H1 (cell line): ENCODE results near the gene MGAT2. TPM values are rescaled to one million over a fixed set of nuclear protein-coding genes. Genes with fewer than 3 reads are reported as not detected.

Experiments
- CTCF ChIA-PET: fragments of 300-600 bp; sonication (Branson Sonifier 250); formaldehyde crosslinking; loops from one replicate; lab custom pipeline; 2021; ENCODE audit not compliant: partially characterized antibody; lab: Charles Lee
- POLR2A ChIA-PET: fragments of 300-600 bp; sonication (Branson Sonifier 250); formaldehyde crosslinking; loops from one replicate; lab custom pipeline; 2021; ENCODE audit warnings: inconsistent platforms; ENCODE audit not compliant: partially characterized antibody; lab: Charles Lee
- DNase-seq, 2 experiments: peaks; one replicate each; pipeline versions ENCODE4 v3.0.0 to v3.0.0-alpha.2; 2010 to 2022; ENCODE audit warnings: low spot score in 2 of 2, low read depth in 1 of 2, mixed read lengths in 1 of 2
- FAIRE-seq: peaks from 2 replicates; lab custom pipeline; 2011; peaks lifted over from hg19 to GRCh38; lab: Jason Lieb, UNC
- H2AFZ ChIP-seq: 2 replicates; pipeline ENCODE4 v1.8.1; 2012; ENCODE audit warnings: low read length, inconsistent platforms
- H2AK5ac ChIP-seq: 2 replicates; pipeline ENCODE4 v1.6.1; 2013; ENCODE audit warnings: low read depth, low read length
- H2BK120ac ChIP-seq: replicated peaks from 2 replicates; pipeline ENCODE3; 2013; ENCODE audit warnings: low read depth, low read length, inconsistent platforms
- H2BK12ac ChIP-seq: 2 replicates; pipeline ENCODE4 v1.6.1; 2013; ENCODE audit warnings: low read depth, low read length
- H2BK15ac ChIP-seq: 2 replicates; pipeline ENCODE4 v1.6.1; 2013; ENCODE audit warnings: low read length
- H2BK20ac ChIP-seq: 2 replicates; pipeline ENCODE4 v1.6.1; 2013; ENCODE audit warnings: low read length
- H2BK5ac ChIP-seq: 2 replicates; pipeline ENCODE4 v1.6.1; 2013; ENCODE audit warnings: low read depth, low read length
- H3K14ac ChIP-seq: 2 replicates; pipeline ENCODE4 v1.6.1; 2013; ENCODE audit warnings: inconsistent platforms; ENCODE audit not compliant: insufficient read length
- H3K18ac ChIP-seq: 2 replicates; pipeline ENCODE4 v1.6.1; 2013; ENCODE audit warnings: low read length; ENCODE audit errors: extremely low read depth
- H3K23ac ChIP-seq: 2 replicates; pipeline ENCODE4 v1.6.1; 2013; ENCODE audit warnings: inconsistent platforms; ENCODE audit not compliant: insufficient read length
- H3K23me2 ChIP-seq: 2 replicates; pipeline ENCODE4 v1.6.1; 2013; ENCODE audit warnings: low read depth, low read length
- H3K27ac ChIP-seq: 2 replicates; pipeline ENCODE4 v1.6.1; 2011; ENCODE audit warnings: low read depth, low read length, inconsistent platforms
- H3K27me3 ChIP-seq, 4 experiments: replicated peaks in 1 of 4; 1 replicate in 1 of 4; 2 replicates in 3 of 4; pipeline versions ENCODE4 v1.6.1 to v1.8.1; 2011 to 2013; ENCODE audit warnings: low read length in 3 of 4, mild to moderate bottlenecking in 3 of 4, inconsistent platforms in 2 of 4, mixed read lengths in 2 of 4, moderate library complexity in 1 of 4; ENCODE audit not compliant: control insufficient read depth in 3 of 4, insufficient read depth in 3 of 4; ENCODE audit errors: extremely low read depth in 1 of 4
- H3K36me3 ChIP-seq, 4 experiments: 2 replicates each; pipeline versions ENCODE4 v1.6.1 to v1.8.1; 2011 to 2013; ENCODE audit warnings: mild to moderate bottlenecking in 4 of 4, low read length in 3 of 4, moderate library complexity in 2 of 4, control low read depth in 1 of 4, inconsistent platforms in 1 of 4; ENCODE audit not compliant: insufficient read depth in 4 of 4, control insufficient read depth in 2 of 4
- H3K4ac ChIP-seq: replicated peaks from 2 replicates; pipeline ENCODE3; 2013; ENCODE audit warnings: low read length, low read depth, mixed read lengths, inconsistent platforms; ENCODE audit not compliant: insufficient read length
- H3K4me1 ChIP-seq, 4 experiments: replicated peaks in 1 of 4; 1 replicate in 1 of 4; 2 replicates in 3 of 4; pipeline versions ENCODE4 v1.6.1 to v1.8.1; 2011 to 2013; ENCODE audit warnings: low read length in 3 of 4, inconsistent platforms in 2 of 4, mixed read lengths in 1 of 4; ENCODE audit not compliant: insufficient read depth in 4 of 4, control insufficient read depth in 3 of 4
- H3K4me2 ChIP-seq, 2 experiments: 2 replicates each; pipeline versions ENCODE4 v1.6.1 to v1.8.1; 2011 to 2013; ENCODE audit warnings: low read depth in 2 of 2, low read length in 2 of 2, control low read depth in 1 of 2, inconsistent platforms in 1 of 2, mild to moderate bottlenecking in 1 of 2; ENCODE audit not compliant: insufficient read depth in 1 of 2
- H3K4me3 ChIP-seq, 4 experiments: fragments of 200-600, 300-600 bp in 1 of 4; sonication (generic), shearing (Covaris generic), sonication (Bioruptor Twin) in 1 of 4; 2 replicates each; pipeline versions ENCODE4 v1.5.1 to v1.8.1; 2011 to 2016; ENCODE audit warnings: low read length in 4 of 4, low read depth in 3 of 4, control low read depth in 2 of 4, inconsistent platforms in 2 of 4, mild to moderate bottlenecking in 2 of 4, mixed read lengths in 1 of 4, moderate library complexity in 1 of 4; ENCODE audit not compliant: insufficient read depth in 2 of 4; ENCODE audit errors: extremely low read depth in 1 of 4
- H3K56ac ChIP-seq: replicated peaks from 2 replicates; pipeline ENCODE3; 2013; ENCODE audit warnings: low read depth, mild to moderate bottlenecking, mixed read lengths, low read length, inconsistent platforms; ENCODE audit not compliant: insufficient read length
- H3K79me1 ChIP-seq: 2 replicates; pipeline ENCODE4 v1.6.1; 2013; ENCODE audit warnings: low read depth, low read length, control low read depth
- H3K79me2 ChIP-seq, 2 experiments: 2 replicates each; pipeline versions ENCODE4 v1.6.1 to v1.8.1; 2012 to 2013; ENCODE audit warnings: low read length in 2 of 2, mild to moderate bottlenecking in 2 of 2, inconsistent platforms in 1 of 2; ENCODE audit not compliant: insufficient read depth in 2 of 2, control insufficient read depth in 1 of 2
- H3K9ac ChIP-seq, 4 experiments: replicated peaks in 1 of 4; 1 replicate in 1 of 4; 2 replicates in 3 of 4; pipeline versions ENCODE4 v1.6.1 to v1.8.1; 2011 to 2013; ENCODE audit warnings: low read depth in 3 of 4, low read length in 3 of 4, control low read depth in 2 of 4, mild to moderate bottlenecking in 2 of 4, moderate library complexity in 2 of 4, inconsistent platforms in 1 of 4; ENCODE audit errors: extremely low read depth in 1 of 4
- H3K9me3 ChIP-seq, 2 experiments: 2 replicates each; pipeline versions ENCODE4 v1.6.1 to v1.8.1; 2012 to 2013; ENCODE audit warnings: mild to moderate bottlenecking in 2 of 2, moderate library complexity in 2 of 2, control low read depth in 1 of 2, inconsistent platforms in 1 of 2, low read depth in 1 of 2, low read length in 1 of 2, mixed read lengths in 1 of 2; ENCODE audit not compliant: insufficient read depth in 2 of 2
- H4K20me1 ChIP-seq, 2 experiments: replicated peaks in 1 of 2; 2 replicates each; pipeline versions ENCODE3 to v1.8.1; 2011 to 2013; ENCODE audit warnings: inconsistent platforms in 2 of 2, low read length in 2 of 2, mild to moderate bottlenecking in 1 of 2; ENCODE audit not compliant: insufficient read depth in 2 of 2, control insufficient read depth in 1 of 2
- H4K5ac ChIP-seq: 2 replicates; pipeline ENCODE4 v1.6.1; 2013; ENCODE audit warnings: low read length, low read depth, mixed read lengths, inconsistent platforms; ENCODE audit not compliant: insufficient read length
- H4K8ac ChIP-seq: 2 replicates; pipeline ENCODE4 v1.8.0; 2013; ENCODE audit warnings: mild to moderate bottlenecking, moderate library complexity, low read length, inconsistent platforms; ENCODE audit not compliant: insufficient read depth; ENCODE audit errors: extremely low read depth
- H4K91ac ChIP-seq: replicated peaks from 2 replicates; pipeline ENCODE3; 2013; ENCODE audit warnings: low read length, mixed read lengths, inconsistent platforms; ENCODE audit not compliant: insufficient read length
- KDM5A ChIP-seq: fragments of 200-600 bp; IDR thresholded peaks from 2 replicates; pipeline ENCODE4 v1.7.1; 2012; ENCODE audit warnings: mild to moderate bottlenecking, low read length, inconsistent platforms, mixed read lengths
- WGBS, 2 experiments: shearing (Covaris generic) in 1 of 2; methylation state at CpG; one replicate each; pipeline versions ENCODE4 v1.1.6 to v1.1.7; 2013 to 2015; ENCODE audit warnings: low lambda C conversion rate in 2 of 2, mixed read lengths in 2 of 2, inconsistent platforms in 1 of 2, low coverage in 1 of 2, missing lambda C conversion rate in 1 of 2; ENCODE audit not compliant: insufficient replicate concordance in 2 of 2, insufficient coverage in 1 of 2, insufficient read length in 1 of 2; ENCODE audit errors: extremely low coverage in 1 of 2, missing lambda C conversion rate in 1 of 2; 5-methylcytosine and 5-hydroxymethylcytosine counted together
- polyA plus RNA-seq, 7 experiments: library from polyadenylated mRNA; depleted of rRNA in 3 of 7; stranded (reverse) in 5 of 7; unstranded in 2 of 7; fragments of >200 nt in 5 of 7; fragments of 200-250 nt in 2 of 7; gene quantifications; 1 replicate in 5 of 7; 2 replicates in 1 of 7; 4 replicates in 1 of 7; pipeline versions ENCODE4 v1.2.1 to v1.2.3, GENCODE V29; 2011 to 2013; ENCODE audit warnings: missing spikeins in 2 of 7, mixed read lengths in 2 of 7
- total RNA-seq: library from RNA; stranded (reverse); fragmentation: NEBNext Ultra II Directional; extraction: Animal tissue kit (Norgen Biotek cat#: 25700); gene quantifications from 2 replicates; pipeline ENCODE4 v1.2.1, GENCODE V29; 2021

Gene MGAT2
- total and polyA plus RNA-seq, 2 of the 8 experiments (the other 6 are each of a cell fraction or from before 2014, with no cell fraction given) = 10.6 to 23.7 TPM

DNA sequence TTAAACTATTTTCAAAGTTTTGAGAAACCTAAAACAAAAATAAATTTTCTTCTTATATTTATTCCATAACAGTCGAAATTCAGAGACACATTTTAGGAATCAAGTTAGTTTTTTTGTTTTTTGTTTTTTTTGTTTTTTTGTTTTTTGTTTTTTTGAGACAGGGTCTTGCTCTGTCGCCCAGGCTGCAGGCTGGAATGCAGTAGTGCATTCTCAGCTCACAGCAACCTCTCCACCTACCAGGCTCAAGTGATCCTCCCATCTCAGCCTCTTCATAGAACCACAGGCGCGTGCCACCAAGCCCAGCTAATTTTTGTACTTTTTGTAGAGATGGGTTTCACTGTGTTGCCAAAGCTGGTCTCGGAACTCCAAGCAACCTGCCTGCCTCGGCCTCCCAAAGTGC, 32.9 kb downstream of the MGAT2 start:
- no peaks in the 10 kb centered on the region for H3K79me1 ChIP-seq
- H2BK20ac ChIP-seq = no peak overlapping the region
- peaks cover 0 to 29% (median 7%) of the 10 kb centered on the region in 4 experiments; a peak in 6 of 8 replicates for H3K36me3 ChIP-seq
- H4K8ac ChIP-seq = no peak overlapping the region
- H3K27ac ChIP-seq = no peak overlapping the region
- no peak overlapping the region for H2BK5ac ChIP-seq
- no peaks in the 10 kb centered on the region for H3K4me1 ChIP-seq
- H2AFZ ChIP-seq = no peak overlapping the region
- no peak overlapping the region for H2BK120ac ChIP-seq
- ChIA-PET POLR2A (interaction anchor here (0.7 kb wide), 1 partner anchor 15 kb away, joined by 4 read pairs; no protein-coding TSS in a partner anchor), CTCF (interaction anchor here (0.6 kb wide), 1 partner anchor 226 kb away, joined by 3 read pairs; no protein-coding TSS in a partner anchor)
- no peaks in the 10 kb centered on the region for H3K9me3 ChIP-seq
- H3K4me3 ChIP-seq = no peak overlapping the region
- no peak for FAIRE-seq
- no peak overlapping the region for H3K4ac ChIP-seq
- H2AK5ac ChIP-seq = no peak overlapping the region
- TF ChIP-seq KDM5A = no peak
- no peak for DNase-seq
- 91% methylated on average over 6 of the region's 6 CpGs; no CpG with 5 or more reads in 1 of the 2 experiments for WGBS, 2 experiments
- no peaks in the 10 kb centered on the region for H4K20me1 ChIP-seq
- H3K9ac ChIP-seq = no peak overlapping the region
- no peaks in the 10 kb centered on the region for H3K79me2 ChIP-seq
- H3K56ac ChIP-seq = no peak overlapping the region
- H3K4me2 ChIP-seq = no peak overlapping the region
- no peak overlapping the region for H4K5ac ChIP-seq
- H3K18ac ChIP-seq = no peak overlapping the region
- no peaks in the 10 kb centered on the region for H3K27me3 ChIP-seq
- no peaks in the 10 kb centered on the region for H3K23me2 ChIP-seq
- H2BK15ac ChIP-seq = no peak overlapping the region
- H3K14ac ChIP-seq = no peak overlapping the region
- no peak overlapping the region for H2BK12ac ChIP-seq
- H4K91ac ChIP-seq = no peak overlapping the region
- H3K23ac ChIP-seq = no peak overlapping the region
